HG02884 (cell line): Measurements from ENCODE around the gene B4GALNT3.

Source experiments
- ATAC-seq: cut with Tn5 transposase; IDR thresholded peaks from one replicate; pipeline ENCODE4 v1.9.1; 2021; ENCODE audit warnings: mild to moderate bottlenecking, moderate library complexity; ENCODE audit not compliant: unreplicated experiment

B4GALNT3 gene

DNA sequence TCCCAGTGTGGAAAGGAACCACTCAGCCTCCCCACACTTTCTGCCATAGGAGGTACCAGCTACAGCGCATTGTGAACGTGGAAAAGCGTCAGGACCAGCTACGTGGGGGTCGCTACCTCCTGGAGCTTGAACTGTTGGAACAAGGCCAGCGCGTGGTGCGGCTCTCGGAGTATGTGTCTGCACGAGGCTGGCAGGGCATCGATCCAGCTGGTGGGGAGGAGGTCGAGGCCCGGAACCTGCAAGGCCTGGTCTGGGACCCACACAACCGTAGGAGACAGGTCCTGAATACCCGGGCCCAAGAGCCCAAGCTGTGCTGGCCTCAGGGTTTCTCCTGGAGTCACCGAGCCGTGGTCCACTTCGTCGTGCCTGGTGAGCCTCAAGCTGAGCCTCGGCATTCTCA is 96.8 kb downstream of the B4GALNT3 start:
- ATAC-seq = no peak

DNA sequence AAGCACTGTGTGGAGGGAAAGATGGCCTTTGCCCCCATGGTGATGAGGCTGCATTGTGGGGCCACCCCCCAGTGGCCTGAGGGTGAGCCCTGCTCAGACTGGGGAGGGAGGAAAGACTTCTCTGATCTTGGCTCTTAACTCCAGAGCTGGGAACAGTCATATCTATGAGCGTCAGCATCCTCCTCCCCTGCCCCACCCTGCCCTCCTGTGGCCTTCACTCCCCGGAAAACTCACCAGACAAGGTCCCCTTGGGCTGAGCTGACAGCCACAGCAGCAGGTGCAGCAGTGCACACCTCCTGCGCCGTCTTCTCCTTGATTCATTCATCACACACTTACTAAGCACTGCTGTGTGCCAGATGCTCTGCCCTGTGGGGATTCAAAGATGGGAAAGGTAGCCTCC is 98.8 kb downstream of the B4GALNT3 start:
- ATAC-seq = no peak

- ATAC-seq = no peak
Observed at GRCh38 chr12:559208-559905, 99.6 kb downstream of the B4GALNT3 start.

DNA sequence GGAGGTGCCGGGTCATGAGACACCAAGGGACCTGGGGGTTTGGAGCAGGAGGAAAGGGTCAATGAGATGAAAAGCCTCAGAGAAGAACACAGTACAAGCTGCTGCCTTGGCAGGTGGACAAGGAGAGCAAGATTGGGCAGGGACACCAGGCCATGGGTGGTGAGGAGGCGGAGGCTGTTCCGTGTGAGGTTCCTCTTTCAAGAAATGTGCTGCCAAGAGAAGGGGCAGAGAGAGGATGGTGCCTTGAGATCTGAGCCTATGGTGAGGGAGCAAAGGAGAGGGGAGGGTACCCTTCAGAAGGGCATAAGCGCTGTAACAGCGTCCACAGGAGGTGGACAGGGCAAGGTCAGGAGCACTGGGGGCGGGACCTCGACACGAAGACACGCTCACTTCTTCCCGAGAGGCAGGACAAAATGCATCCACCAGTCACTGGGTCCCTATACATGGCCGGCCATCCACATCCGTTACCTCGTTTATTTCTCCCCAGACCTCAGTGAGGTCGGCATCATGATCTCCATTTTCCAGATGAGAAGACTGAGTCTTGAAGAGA is 100.2 kb downstream of the B4GALNT3 start:
- no peak for ATAC-seq

DNA sequence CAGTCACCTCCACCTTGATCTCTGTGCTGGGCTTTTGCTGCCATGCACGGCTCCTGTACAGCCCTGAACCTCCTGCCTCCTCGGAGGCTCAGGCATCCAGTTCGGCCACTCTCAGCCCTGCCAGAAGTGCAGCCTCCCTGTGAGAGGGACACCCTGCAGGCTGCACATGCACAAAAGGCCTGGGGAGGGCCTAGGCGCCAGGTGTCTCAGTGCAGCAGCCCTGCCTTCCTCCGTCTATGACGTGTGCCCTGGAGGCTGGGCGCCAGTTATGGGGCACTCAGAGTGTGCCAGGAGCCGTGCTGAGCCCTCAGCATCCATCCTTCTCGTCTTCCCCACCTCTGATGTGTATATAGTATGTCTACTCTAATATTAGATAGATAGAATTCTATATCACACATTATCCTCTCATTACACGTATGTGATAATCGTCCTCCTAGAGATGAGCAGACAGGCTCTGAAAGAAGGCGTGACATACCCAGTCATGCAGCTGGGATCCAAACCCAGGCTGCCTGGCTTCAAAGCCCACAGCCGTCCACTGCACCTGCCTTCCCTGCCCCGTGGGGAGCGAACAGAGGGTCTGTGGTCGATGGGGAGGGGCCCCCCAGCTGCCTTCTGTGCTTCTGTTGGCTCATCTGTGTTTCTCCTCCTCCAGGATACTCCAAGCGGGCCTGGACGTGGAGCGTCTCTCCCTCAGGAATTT is 101.1 kb downstream of the B4GALNT3 start:
- ATAC-seq = no peak

DNA sequence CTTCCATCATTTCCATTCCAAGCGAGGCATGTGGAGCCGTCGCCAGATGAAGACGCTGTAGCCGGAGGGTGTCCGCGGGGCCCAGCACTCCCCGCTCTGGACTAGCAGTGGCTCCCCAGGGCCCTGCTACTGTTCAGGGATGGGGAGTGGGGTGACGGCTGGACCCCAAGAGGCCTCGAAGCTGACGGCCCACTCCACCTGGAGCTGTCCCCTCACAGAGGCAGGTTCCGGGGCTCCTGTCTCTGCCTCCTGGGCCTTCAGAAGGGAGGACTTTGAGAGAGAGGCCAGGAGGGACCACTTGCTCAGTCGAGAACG is 101.6 kb downstream of the B4GALNT3 start:
- no peak for ATAC-seq

DNA sequence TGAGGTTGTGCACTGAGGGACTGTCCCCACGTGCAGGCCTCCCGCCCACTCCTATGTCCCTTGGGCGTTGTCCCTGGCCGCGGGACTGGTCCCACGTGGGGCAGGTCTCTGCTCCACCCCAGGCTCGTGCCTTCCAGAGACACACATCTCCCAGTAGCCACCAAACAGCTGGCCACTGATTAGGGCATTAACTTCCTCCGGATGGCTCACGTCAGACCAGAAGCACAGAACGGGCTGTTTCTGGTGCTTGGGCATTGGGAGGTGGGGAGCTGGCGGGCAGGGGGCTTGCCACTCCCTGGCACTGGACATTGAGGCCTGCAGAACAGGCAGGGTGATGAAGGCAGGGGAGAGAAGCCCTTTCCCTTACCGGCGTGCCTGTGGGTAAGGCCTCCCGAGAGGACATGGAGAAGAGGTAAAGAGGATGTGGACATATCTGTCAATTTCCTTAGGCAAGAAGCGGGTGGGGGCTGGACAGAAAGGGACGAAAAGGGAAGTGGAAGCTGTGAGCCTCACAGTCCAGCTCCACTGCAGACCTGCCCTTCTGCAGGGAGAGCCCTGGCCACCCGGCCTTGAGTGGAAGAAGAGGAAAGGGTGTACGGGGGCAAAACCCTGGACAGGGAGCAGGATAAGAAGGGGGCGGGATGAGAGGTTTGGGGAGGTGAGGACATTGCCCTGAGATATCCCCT is 102.3 kb downstream of the B4GALNT3 start:
- ATAC-seq = no peak

DNA sequence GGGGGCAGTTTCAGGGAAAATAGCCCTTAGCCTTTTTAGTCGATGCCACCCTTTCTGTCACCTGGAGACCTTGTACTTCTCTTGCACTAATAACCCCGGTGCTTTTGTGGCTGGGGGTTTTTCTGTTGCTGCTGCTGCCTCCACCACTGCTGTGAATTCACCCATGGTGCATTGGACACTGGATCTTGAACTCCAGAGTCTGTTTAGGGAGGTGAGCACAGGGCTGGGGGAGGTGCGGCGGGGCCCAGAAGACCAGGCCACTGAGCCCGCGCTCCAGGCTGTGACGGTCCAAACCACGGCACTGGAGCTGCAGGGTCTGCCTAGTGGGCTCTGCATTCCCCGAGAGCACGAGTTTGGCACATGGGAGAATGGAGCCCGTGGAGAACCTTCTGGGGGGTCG is 102.9 kb downstream of the B4GALNT3 start:
- no peak for ATAC-seq

DNA sequence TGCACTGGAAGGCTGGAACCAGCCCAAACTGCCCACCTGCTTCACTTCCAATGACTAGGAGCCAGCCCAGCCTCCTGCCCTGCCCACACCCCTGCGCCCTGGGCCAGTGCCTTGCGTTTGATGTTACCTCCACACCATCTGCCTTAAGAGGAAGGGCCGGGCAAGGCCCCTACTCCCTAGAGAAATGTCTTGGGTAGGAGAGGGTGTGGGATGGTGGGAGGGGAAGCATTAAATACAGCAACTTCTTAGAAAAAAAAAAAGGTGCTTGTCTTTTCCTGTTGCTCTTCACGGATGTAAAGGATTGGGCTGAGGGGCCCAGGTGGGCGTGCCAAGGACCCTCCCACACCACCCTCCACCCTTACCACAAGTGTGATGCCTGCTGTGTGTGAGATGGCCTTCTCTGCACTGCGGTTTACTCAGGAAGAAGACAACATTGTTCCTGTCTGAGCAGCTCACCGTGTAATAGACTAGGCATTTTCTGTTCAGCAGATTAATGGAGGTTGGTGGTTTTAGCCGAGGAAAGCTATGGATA is 103.6 kb downstream of the B4GALNT3 start:
- ATAC-seq = no peak

DNA sequence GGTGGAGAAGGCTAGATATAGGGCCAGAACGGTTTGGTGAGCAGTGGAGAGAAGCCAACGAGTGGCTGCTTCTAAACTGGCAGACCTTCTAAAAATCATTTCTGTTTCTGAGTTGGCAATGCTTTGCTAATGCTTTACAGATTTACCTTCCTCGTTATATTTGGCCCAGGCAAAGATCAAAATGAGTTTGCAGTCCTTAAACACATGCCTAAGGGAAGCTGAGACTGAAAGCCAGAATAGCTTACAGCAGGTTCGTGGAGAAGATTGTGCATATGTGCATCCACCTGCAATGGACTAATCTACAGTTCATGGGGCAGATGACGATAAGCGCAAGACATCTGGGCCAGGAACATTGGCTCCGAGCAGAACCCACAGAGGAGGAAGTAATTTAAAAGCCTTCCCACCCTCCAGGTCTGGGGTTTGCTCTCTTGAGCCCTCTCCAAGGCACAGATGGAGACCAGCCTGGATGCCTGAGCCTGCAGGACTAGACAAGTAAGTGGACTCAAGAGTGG is 104.1 kb downstream of the B4GALNT3 start:
- ATAC-seq = no peak

DNA sequence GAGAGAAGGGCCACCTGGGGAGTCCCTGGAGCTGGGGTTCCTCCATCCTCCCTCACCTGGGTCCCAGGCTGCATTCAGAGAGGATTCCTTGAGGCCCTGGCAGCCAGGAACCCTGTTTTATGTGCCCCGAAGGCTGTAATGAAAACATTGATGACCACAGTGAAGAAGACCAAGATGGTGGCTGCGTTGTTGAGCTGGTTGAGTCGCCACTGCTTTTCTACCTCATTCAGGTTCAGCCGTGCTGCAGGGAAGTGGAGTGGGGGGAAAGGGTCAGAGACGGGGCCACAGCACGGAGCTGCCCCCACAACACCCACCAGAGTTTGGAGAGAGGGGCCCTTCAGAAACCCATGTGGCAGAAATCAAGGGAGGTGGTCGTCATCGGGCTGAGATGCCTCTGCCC is 105.4 kb downstream of the B4GALNT3 start:
- ATAC-seq = no peak

- ATAC-seq = no peak
Observed at GRCh38 chr12:565589-566105, 105.9 kb downstream of the B4GALNT3 start.

- no peak for ATAC-seq
Observed at GRCh38 chr12:568486-568885, 108.7 kb downstream of the B4GALNT3 start.

DNA sequence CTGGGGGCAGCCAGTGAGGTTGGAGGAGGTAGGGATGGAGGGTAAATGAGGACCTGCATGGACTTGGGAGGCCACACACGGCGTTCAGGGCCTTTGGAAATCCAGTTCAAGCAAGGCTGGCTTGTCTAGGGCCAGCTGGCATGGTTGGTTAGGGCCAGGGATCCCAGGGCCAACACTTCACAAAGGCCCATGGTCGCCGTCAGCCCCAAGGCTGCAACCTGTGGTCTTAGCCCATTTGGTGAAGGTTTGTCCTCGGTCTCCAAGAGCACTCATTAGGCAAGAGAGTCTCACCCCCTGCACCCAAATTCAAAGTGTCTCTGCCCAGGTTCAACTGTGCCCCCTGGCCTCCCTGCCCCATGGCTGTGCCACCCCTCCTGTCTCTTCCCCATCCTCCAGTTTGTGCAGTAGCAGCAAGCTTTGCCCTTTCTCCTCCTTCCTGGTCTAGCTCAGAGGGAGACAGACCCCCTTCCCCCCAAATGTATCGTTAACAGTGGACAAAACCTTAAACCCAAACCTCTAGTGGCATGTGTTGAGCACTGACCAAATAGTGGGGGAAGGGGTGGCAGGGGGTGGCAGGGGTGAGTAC is 109.4 kb downstream of the B4GALNT3 start:
- ATAC-seq = no peak

DNA sequence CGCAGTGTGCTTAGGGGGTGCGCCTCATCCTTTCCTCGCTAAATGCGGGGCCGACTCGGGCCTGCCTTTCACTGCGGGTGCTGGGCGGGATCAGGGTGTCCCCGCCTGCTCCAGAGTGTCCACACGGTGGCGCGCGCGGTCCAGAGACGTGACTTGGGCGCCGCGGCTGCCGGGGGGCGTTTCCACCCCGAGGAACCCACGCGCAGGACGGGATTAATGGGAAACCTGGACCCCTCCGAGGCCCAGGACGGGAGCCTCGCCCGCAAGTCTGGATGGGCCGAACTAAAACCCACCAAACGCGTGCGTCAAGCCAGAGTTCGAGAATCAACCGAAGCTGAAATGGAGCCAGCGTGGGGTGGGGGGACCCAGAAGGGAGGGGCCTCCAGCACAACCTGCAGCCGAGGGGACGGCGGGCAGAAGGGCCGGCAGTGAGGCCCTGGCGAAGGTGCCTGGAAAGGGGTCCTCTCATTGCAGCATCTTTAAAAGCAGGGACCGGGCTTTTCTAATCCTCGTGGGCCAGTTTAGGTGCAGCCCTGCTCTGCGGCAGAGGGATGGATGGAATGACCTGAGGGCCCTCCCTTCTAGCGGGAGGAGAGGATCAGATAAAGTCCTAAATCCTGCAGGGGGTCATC is 110.2 kb downstream of the B4GALNT3 start:
- ATAC-seq = no peak

GRCh38 chr12:570435-570920 is 110.7 kb downstream of the B4GALNT3 start:
- no peak for ATAC-seq

DNA sequence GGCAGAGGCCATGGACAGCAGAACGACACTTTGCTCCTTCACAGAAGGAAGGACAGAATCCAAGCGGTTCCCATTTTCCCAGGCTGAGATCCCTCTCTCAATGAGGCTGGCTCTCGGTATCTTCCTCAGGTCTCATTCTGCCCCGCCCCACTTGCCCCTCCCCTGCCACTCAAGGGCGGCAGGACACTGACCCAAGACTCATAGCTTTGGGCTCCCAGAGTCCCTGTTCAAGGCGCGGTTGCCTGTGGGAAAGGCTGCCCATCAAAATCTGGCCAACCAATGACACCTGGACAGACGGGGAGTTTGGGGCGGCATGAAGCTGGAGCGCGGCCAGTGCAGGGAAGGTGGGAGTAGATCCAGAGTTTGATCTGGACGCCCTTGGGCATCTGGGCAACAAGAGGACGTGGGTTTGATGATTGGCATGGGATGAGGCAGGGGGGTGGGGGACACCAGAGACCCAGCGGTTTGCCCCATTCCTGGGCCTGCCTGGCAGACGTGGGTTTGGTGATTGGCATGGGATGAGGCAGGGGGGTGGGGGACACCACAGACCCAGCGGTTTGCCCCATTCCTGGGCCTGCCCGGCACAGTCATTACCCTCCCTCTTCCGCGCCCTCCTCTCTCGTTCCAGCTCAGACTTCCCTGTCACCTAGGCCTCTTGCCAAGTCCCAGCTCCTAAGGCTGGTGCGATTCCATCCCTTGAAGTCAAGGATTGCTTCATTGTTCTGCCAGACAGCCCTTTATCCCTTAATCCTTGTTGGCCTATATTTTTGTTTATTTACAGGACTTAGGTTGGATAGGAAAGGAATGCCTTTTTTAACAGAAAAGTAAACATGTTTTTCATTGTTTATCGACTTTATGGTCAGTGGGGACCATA is 111.4 kb downstream of the B4GALNT3 start:
- no peak for ATAC-seq

GRCh38 chr12:571795-572531 is 112.2 kb downstream of the B4GALNT3 start:
- ATAC-seq = no peak

- ATAC-seq = no peak
Observed at GRCh38 chr12:572532-572899, 112.8 kb downstream of the B4GALNT3 start.
